Endothelial cell of umbilical vein (primary cell): ENCODE data around the gene ACLY. TPM values are rescaled to one million over a fixed set of nuclear protein-coding genes. Genes with fewer than 3 reads are reported as not detected.
"Not testable (repeated sequence)": the region's sequence is repeated elsewhere in the genome, so short reads cannot be mapped to it uniquely, and the experiment has no call there.

Experiments
- BruUV-seq: library from RNA; stranded (reverse); fragments of 400-500 nt; replicated peaks from 2 replicates; lab custom pipeline; 2021; lab: Mats Ljungman, UMichigan
- CTCF ChIA-PET: fragments of 300-600, 350-600 bp; sonication (Branson Sonifier 250); formaldehyde crosslinking; loops from one replicate; lab custom pipeline; 2021; ENCODE audit warnings: antibody characterized with exemption, inconsistent platforms; lab: Charles Lee
- POLR2A ChIA-PET: fragments of 300-600, 350-600 bp; sonication (Branson Sonifier 250); formaldehyde crosslinking; loops from one replicate; lab custom pipeline; 2021; ENCODE audit warnings: antibody characterized with exemption, inconsistent platforms; lab: Charles Lee
- DNase-seq: peaks from one replicate; pipeline ENCODE4 v3.0.0-alpha.2; 2011; ENCODE audit warnings: low read depth, low spot score
- FAIRE-seq: peaks from 2 replicates; lab custom pipeline; 2011; peaks lifted over from hg19 to GRCh38; lab: Jason Lieb, UNC
- H2AFZ ChIP-seq: 2 replicates; pipeline ENCODE4 v1.6.0; 2012; ENCODE audit warnings: low read depth, low read length, control low read depth, inconsistent platforms
- H3K27ac ChIP-seq: 2 replicates; pipeline ENCODE4 v1.5.1; 2011; ENCODE audit warnings: low read depth, mild to moderate bottlenecking, control low read depth, low read length, moderate library complexity; ENCODE audit not compliant: insufficient read depth
- H3K27me3 ChIP-seq, 2 experiments: 2 replicates each; pipeline versions ENCODE4 v1.6.0 to v1.6.1; 2011; ENCODE audit warnings: low read length in 2 of 2, mixed read lengths in 1 of 2; ENCODE audit not compliant: control insufficient read depth in 2 of 2, insufficient read depth in 2 of 2
- H3K36me3 ChIP-seq, 2 experiments: 2 replicates in 1 of 2; 3 replicates in 1 of 2; pipeline ENCODE4 v1.5.1; 2011; ENCODE audit warnings: low read length in 2 of 2, mild to moderate bottlenecking in 1 of 2, moderate library complexity in 1 of 2; ENCODE audit not compliant: control insufficient read depth in 2 of 2, insufficient read depth in 2 of 2; ENCODE audit errors: extremely low read depth in 1 of 2
- H3K4me1 ChIP-seq: 3 replicates; pipeline ENCODE4 v1.5.1; 2011; ENCODE audit warnings: mild to moderate bottlenecking, low read length; ENCODE audit not compliant: control insufficient read depth, insufficient read depth; ENCODE audit errors: extremely low read depth
- H3K4me2 ChIP-seq: 2 replicates; pipeline ENCODE4 v1.6.1; 2011; ENCODE audit warnings: low read length, control low read depth, mixed read lengths; ENCODE audit not compliant: insufficient read depth
- H3K4me3 ChIP-seq, 3 experiments: fragments of 200-600 bp in 1 of 3; sonication (generic), shearing (Covaris generic) in 1 of 3; replicated peaks in 1 of 3; 2 replicates each; pipeline ENCODE4 v1.5.1; 2011 to 2016; ENCODE audit warnings: control low read depth in 3 of 3, low read length in 3 of 3, mild to moderate bottlenecking in 2 of 3, inconsistent platforms in 1 of 3, low read depth in 1 of 3, moderate library complexity in 1 of 3; ENCODE audit not compliant: insufficient read depth in 1 of 3
- H3K79me2 ChIP-seq: 2 replicates; pipeline ENCODE4 v1.6.0; 2012; ENCODE audit warnings: low read length, inconsistent platforms; ENCODE audit not compliant: control insufficient read depth, insufficient read depth
- H3K9ac ChIP-seq: replicated peaks from 2 replicates; pipeline ENCODE3; 2011; ENCODE audit warnings: low read length, control low read depth; ENCODE audit not compliant: insufficient read depth; ENCODE audit errors: extremely low read depth
- H3K9me1 ChIP-seq: replicated peaks from 3 replicates; pipeline ENCODE4 v1.6.0; 2011; ENCODE audit warnings: mild to moderate bottlenecking, low read length; ENCODE audit not compliant: control insufficient read depth, insufficient read depth; ENCODE audit errors: extremely low read depth
- H3K9me3 ChIP-seq: replicated peaks from 2 replicates; pipeline ENCODE4 v1.5.1; 2012; ENCODE audit warnings: low read length, inconsistent platforms; ENCODE audit not compliant: control insufficient read depth, insufficient read depth
- H4K20me1 ChIP-seq: replicated peaks from 2 replicates; pipeline ENCODE3; 2011; ENCODE audit warnings: mild to moderate bottlenecking, low read length; ENCODE audit not compliant: control insufficient read depth, insufficient read depth; ENCODE audit errors: extremely low read depth
- EZH2 ChIP-seq: IDR thresholded peaks from 2 replicates; pipeline ENCODE4 v1.6.1; 2012; ENCODE audit warnings: borderline replicate concordance, low read depth, mild to moderate bottlenecking, moderate library complexity, low read length, inconsistent platforms; ENCODE audit not compliant: severe bottlenecking
- FOS ChIP-seq: IDR thresholded peaks from 2 replicates; pipeline ENCODE4 v1.6.1; 2011; ENCODE audit warnings: mild to moderate bottlenecking, low read length, moderate library complexity, borderline replicate concordance; ENCODE audit not compliant: insufficient read depth
- GATA2 ChIP-seq: IDR thresholded peaks from 2 replicates; pipeline ENCODE4 v1.7.0; 2011; ENCODE audit warnings: low read depth, mild to moderate bottlenecking, moderate library complexity, mixed read lengths, low read length; ENCODE audit not compliant: insufficient read length, insufficient read depth
- JUN ChIP-seq: IDR thresholded peaks from 2 replicates; pipeline ENCODE4 v1.6.1; 2011; ENCODE audit warnings: borderline replicate concordance, low read depth; ENCODE audit not compliant: insufficient read length, insufficient read depth
- MYC ChIP-seq: IDR thresholded peaks from one replicate; pipeline ENCODE4 v1.6.1; 2011; ENCODE audit warnings: mild to moderate bottlenecking, low read depth, low read length
- POLR2A ChIP-seq: IDR thresholded peaks from 2 replicates; pipeline ENCODE4 v1.6.1; 2012; ENCODE audit warnings: low read depth, mild to moderate bottlenecking, control low read depth, low read length
- POLR2AphosphoS5 ChIP-seq: IDR thresholded peaks from 2 replicates; pipeline ENCODE4 v1.6.1; 2012; ENCODE audit warnings: low read depth, mild to moderate bottlenecking, control low read depth, low read length, moderate library complexity; ENCODE audit not compliant: insufficient read depth
- dilution Hi-C: fragments of 300-500 bp; cut with MboI; formaldehyde crosslinking; loops from one replicate; pipeline ENCODE4 v1.15.0; 2019; ENCODE audit warnings: low sequenced_read_pairs; ENCODE audit not compliant: extremely low pct_ligation_motif_present
- intact Hi-C: fragments of 100-400 bp; cut with micrococcal nuclease; formaldehyde crosslinking; loops from one replicate; pipeline ENCODE4 v1.10.0; 2022
- polyA plus RNA-seq, 4 experiments: library from polyadenylated mRNA; depleted of rRNA in 3 of 4; stranded (reverse) in 3 of 4; unstranded in 1 of 4; fragments of >200 nt; gene quantifications; 2 replicates each; pipeline versions ENCODE4 v1.2.1 to v1.2.3, GENCODE V29; 2011 to 2012; ENCODE audit warnings: missing spikeins in 1 of 4
- total RNA-seq: library from RNA; stranded (reverse); gene quantifications from 2 replicates; pipeline ENCODE4 v1.2.3, GENCODE V29; 2021
- TF ChIP-seq, protein P1 (sequence below): IDR thresholded peaks from 2 replicates; pipeline ENCODE4 v1.6.1; 2011; ENCODE audit not compliant: insufficient read depth, insufficient read length
- TF ChIP-seq, protein P2 (sequence below), 2 donors: IDR thresholded peaks; 1 replicate in 1 of 2; 2 replicates in 1 of 2; pipeline ENCODE4 v1.5.1; 2011; ENCODE audit warnings: low read length in 2 of 2, mild to moderate bottlenecking in 2 of 2, moderate library complexity in 2 of 2, control low read depth in 1 of 2, inconsistent platforms in 1 of 2, low read depth in 1 of 2; ENCODE audit not compliant: insufficient read depth in 1 of 2; ENCODE audit errors: extremely low read depth in 1 of 2

The ACLY gene
- total and polyA plus RNA-seq, 2 donors (not counting 3 experiments of a cell fraction or from before 2014, with no cell fraction given), result 174 to 324 TPM

DNA sequence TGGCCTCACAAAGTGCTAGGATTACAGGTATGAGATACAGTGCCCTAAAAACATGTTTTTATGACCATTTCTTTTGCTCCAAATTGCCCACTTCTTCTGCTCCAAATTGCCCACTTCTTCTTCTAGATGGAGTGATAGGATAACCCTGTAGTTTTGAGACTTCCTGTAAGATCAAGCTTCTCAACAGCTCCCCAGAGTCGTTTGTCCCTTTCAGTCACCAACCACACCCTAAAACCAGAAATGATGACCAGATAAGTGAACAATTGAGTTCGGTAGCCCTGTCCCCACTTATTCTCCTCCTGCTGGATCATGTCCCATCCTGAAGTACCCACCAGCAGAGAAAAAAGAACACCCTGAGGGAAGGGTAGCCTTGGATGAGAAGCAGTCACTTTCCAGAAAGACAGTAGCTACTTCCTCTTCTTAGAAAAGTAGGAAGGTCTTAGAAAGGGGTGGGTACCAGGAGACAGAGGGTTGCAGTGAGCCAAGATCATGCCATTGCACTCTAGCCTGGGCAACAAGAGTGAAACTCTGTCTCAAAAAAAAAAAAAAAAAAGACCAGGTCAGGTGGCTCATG, 14.2 kb upstream of the ACLY start:
- ChIA-PET CTCF (interaction anchor here (0.6 to 1.0 kb wide), 3 partner anchors 74 to 509 kb away, joined by 3 read pairs; no protein-coding TSS in a partner anchor), POLR2A (interaction anchor here (0.5 kb wide), 1 partner anchor 143 kb away, joined by 3 read pairs; no protein-coding TSS in a partner anchor)
- Histone ChIP-seq H3K4me2 (no peak overlapping the region), H3K27me3 (peaks cover 0 to 3% of the 10 kb centered on the region in 2 experiments), H3K4me1 (peaks cover 8% of the 10 kb centered on the region), H3K79me2 (no peaks in the 10 kb centered on the region), H3K4me3 (no peak overlapping the region), H2AFZ (no peak overlapping the region), H3K9me3 (no peaks in the 10 kb centered on the region), H3K9me1 (no peaks in the 10 kb centered on the region), H3K9ac (no peak overlapping the region), H3K27ac (no peak overlapping the region), H3K36me3 (no peaks in the 10 kb centered on the region), H4K20me1 (no peaks in the 10 kb centered on the region)
- TF ChIP-seq GATA2 (no peak), POLR2AphosphoS5 (no peak), EZH2 (no peak), POLR2A (no peak), FOS (no peak), MYC (no peak), JUN (no peak)
- TF ChIP-seq, protein P1, sequence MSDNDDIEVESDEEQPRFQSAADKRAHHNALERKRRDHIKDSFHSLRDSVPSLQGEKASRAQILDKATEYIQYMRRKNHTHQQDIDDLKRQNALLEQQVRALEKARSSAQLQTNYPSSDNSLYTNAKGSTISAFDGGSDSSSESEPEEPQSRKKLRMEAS, result no peak
- TF ChIP-seq, protein P2, sequence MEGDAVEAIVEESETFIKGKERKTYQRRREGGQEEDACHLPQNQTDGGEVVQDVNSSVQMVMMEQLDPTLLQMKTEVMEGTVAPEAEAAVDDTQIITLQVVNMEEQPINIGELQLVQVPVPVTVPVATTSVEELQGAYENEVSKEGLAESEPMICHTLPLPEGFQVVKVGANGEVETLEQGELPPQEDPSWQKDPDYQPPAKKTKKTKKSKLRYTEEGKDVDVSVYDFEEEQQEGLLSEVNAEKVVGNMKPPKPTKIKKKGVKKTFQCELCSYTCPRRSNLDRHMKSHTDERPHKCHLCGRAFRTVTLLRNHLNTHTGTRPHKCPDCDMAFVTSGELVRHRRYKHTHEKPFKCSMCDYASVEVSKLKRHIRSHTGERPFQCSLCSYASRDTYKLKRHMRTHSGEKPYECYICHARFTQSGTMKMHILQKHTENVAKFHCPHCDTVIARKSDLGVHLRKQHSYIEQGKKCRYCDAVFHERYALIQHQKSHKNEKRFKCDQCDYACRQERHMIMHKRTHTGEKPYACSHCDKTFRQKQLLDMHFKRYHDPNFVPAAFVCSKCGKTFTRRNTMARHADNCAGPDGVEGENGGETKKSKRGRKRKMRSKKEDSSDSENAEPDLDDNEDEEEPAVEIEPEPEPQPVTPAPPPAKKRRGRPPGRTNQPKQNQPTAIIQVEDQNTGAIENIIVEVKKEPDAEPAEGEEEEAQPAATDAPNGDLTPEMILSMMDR (IDR thresholded peaks at IDR 0.05; ENCODE audit: extremely low read depth in 1 of 2, insufficient read depth in 1 of 2, low read depth in 1 of 2, low read length in 2 of 2), result no peak
- intact Hi-C loops (no loop called here), dilution Hi-C loops (no loop called here)
- BruUV-seq, result no TSS peak
- DNase-seq, result no peak
- FAIRE-seq, result no peak

DNA sequence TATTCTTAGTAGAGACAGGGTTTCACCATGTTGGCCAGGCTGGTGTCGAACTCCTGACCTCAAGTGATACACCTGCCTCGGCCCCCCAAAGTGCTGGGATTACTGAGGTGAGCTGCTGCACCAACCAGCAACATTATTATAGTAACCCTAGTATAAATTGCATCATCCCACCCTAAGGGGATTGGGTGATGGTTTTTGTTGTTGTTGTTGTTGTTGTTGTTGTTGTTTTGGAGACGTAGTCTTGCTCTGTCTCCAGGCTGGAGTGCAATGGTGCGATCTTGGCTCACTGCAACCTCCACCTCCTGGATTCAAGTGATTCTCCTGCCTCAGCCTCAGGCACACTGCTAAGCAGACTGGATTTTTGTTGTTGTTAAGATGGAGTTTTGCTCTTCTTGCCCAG, 13.0 kb upstream of the ACLY start:
- BruUV-seq, H3K9ac ChIP-seq, H2AFZ ChIP-seq, intact Hi-C loops, DNase-seq, H3K9me3 ChIP-seq, H3K9me1 ChIP-seq, H3K27ac ChIP-seq, H3K4me1 ChIP-seq, H4K20me1 ChIP-seq, H3K79me2 ChIP-seq, dilution Hi-C loops, H3K4me2 ChIP-seq, H3K36me3 ChIP-seq, H3K27me3 ChIP-seq, FAIRE-seq, H3K4me3 ChIP-seq, POLR2A ChIA-PET: not testable (repeated sequence)
- CTCF ChIA-PET, result interaction anchor here (2.6 kb wide), 1 partner anchor 13 kb away, joined by 22 read pairs; the partner anchor contains the start of gene ACLY
